Measurements from ENCODE around the gene PIK3R1. TPM values are rescaled to one million over a fixed set of nuclear protein-coding genes. Genes with fewer than 3 reads are reported as not detected.

PIK3R1 gene
- total and polyA plus RNA-seq, 10 of the 15 experiments (the other 5 are each of a cell fraction or from before 2014, with no cell fraction given): 7.8 to 38.4 (median 15.7) TPM

GRCh38 chr5:68335075-68335474, 119.5 kb downstream of the PIK3R1 start (continued):
- TF ChIP-seq SRF (IDR thresholded peaks at IDR 0.05; ENCODE audit: low read depth in 2 of 2, low read length in 2 of 2) (no peak), ZSCAN29 (IDR thresholded peaks at IDR 0.05) (no peak)

- H3K27ac ChIP-seq (ENCODE audit: control insufficient read depth, insufficient read depth): no peak overlapping the region
- H3K36me3 ChIP-seq (ENCODE audit: control insufficient read depth in 2 of 2, insufficient read depth in 2 of 2, low read length in 1 of 2): no peaks in the 10 kb centered on the region
- no peak for ATAC-seq
- H2AFZ ChIP-seq (ENCODE audit: control insufficient read depth, low read depth, low read length): no peak overlapping the region
- H3K4me2 ChIP-seq (ENCODE audit: control insufficient read depth, insufficient read depth): no peak overlapping the region
- no peak overlapping the region for H3K9ac ChIP-seq (ENCODE audit: control insufficient read depth, insufficient read depth, low read length)
- POLR2A ChIA-PET: no interaction called here
- TF ChIP-seq EP300 (IDR thresholded peaks at IDR 0.05; ENCODE audit: borderline replicate concordance in 1 of 2, control insufficient read depth in 1 of 2, low read depth in 2 of 2, low read length in 2 of 2): no peak
- no peaks in the 10 kb centered on the region for H3K9me3 ChIP-seq (replicated peaks; ENCODE audit: control insufficient read depth, insufficient read depth, low read length)
- RAD21 ChIA-PET (ENCODE audit: unreplicated experiment): no interaction called here
- CTCF ChIA-PET: interaction anchor here (0.5 to 1.7 kb wide), 2 partner anchors 20 to 648 kb away, joined by 3 to 4 read pairs; no protein-coding TSS in a partner anchor
- H4K20me1 ChIP-seq (ENCODE audit: control insufficient read depth, insufficient read depth): no peaks in the 10 kb centered on the region
- FAIRE-seq: no peak
- in situ Hi-C loops (cut with MboI) (no loop called here), intact Hi-C loops (cut with micrococcal nuclease; ENCODE audit: unreplicated experiment) (no loop called here)
- no peak for DNase-seq (ENCODE audit: low read depth, low spot score)
- BruUV-seq (replicated peaks): no TSS peak
- no peaks in the 10 kb centered on the region for H3K79me2 ChIP-seq (ENCODE audit: control insufficient read depth, insufficient read depth, low read length)
- H3K27me3 ChIP-seq (replicated peaks in 1 of 2; ENCODE audit: control insufficient read depth in 2 of 2, insufficient read depth in 2 of 2, low read length in 1 of 2): no peaks in the 10 kb centered on the region
- H3K4me1 ChIP-seq (ENCODE audit: control insufficient read depth, insufficient read depth, low read length): peaks cover 9% of the 10 kb centered on the region
- no peak overlapping the region for H3K4me3 ChIP-seq
- SMC1A ChIA-PET (ENCODE audit: uncharacterized antibody, unreplicated experiment): no interaction called here
Measured at GRCh38 chr5:68336200-68336599, 120.6 kb downstream of the PIK3R1 start.

GRCh38 chr5:68337235-68337634, 121.7 kb downstream of the PIK3R1 start:
- no peaks in the 10 kb centered on the region for H3K9me3 ChIP-seq (replicated peaks; ENCODE audit: control insufficient read depth, insufficient read depth, low read length)
- no peaks in the 10 kb centered on the region for H3K27me3 ChIP-seq (replicated peaks in 1 of 2; ENCODE audit: control insufficient read depth in 2 of 2, insufficient read depth in 2 of 2, low read length in 1 of 2)
- TF ChIP-seq SPI1 (IDR thresholded peaks at IDR 0.05; ENCODE audit: borderline replicate concordance, insufficient read depth, low read depth, low read length): no peak
- no peak for TF ChIP-seq CHD4 (IDR thresholded peaks at IDR 0.05)
- TF ChIP-seq BCLAF1 (IDR thresholded peaks at IDR 0.05): no peak
- H3K9ac ChIP-seq (ENCODE audit: control insufficient read depth, insufficient read depth, low read length): no peak overlapping the region
- H4K20me1 ChIP-seq (ENCODE audit: control insufficient read depth, insufficient read depth): no peaks in the 10 kb centered on the region
- ChIA-PET SMC1A (ENCODE audit: uncharacterized antibody, unreplicated experiment) (interaction anchor here (1.4 to 1.7 kb wide), 2 partner anchors 37 to 44 kb away, joined by 3 read pairs; no protein-coding TSS in a partner anchor), CTCF (interaction anchor here (1.7 kb wide), 1 partner anchor 21 kb away, joined by 4 read pairs; no protein-coding TSS in a partner anchor), RAD21 (ENCODE audit: unreplicated experiment) (interaction anchor here (0.6 kb wide), 1 partner anchor 325 kb away, joined by 3 read pairs; no protein-coding TSS in a partner anchor), POLR2A (no interaction called here)
- FAIRE-seq: no peak
- no peaks in the 10 kb centered on the region for H3K79me2 ChIP-seq (ENCODE audit: control insufficient read depth, insufficient read depth, low read length)
- no peaks in the 10 kb centered on the region for H3K36me3 ChIP-seq (ENCODE audit: control insufficient read depth in 2 of 2, insufficient read depth in 2 of 2, low read length in 1 of 2)
- DNase-seq (ENCODE audit: low read depth, low spot score): no peak
- H3K27ac ChIP-seq (ENCODE audit: control insufficient read depth, insufficient read depth): no peak overlapping the region
- ATAC-seq: no peak
- peaks cover under 1% of the 10 kb centered on the region for H3K4me1 ChIP-seq (ENCODE audit: control insufficient read depth, insufficient read depth, low read length)
- H3K4me2 ChIP-seq (ENCODE audit: control insufficient read depth, insufficient read depth): no peak overlapping the region
- in situ Hi-C loops (cut with MboI) (no loop called here), intact Hi-C loops (cut with micrococcal nuclease; ENCODE audit: unreplicated experiment) (no loop called here)
- 83% methylated on average over 4 of the region's 4 CpGs for WGBS (ENCODE audit: insufficient coverage, insufficient replicate concordance, low lambda C conversion rate, missing lambda C conversion rate)
- no TSS peak for BruUV-seq (replicated peaks)
- H3K4me3 ChIP-seq: no peak overlapping the region
- no peak overlapping the region for H2AFZ ChIP-seq (ENCODE audit: control insufficient read depth, low read depth, low read length)

Data from GM12878 (cell line).